ENCODE results near the gene CCIN. TPM values are rescaled to one million over a fixed set of nuclear protein-coding genes. Genes with fewer than 3 reads are reported as not detected.

CCIN gene
- total and polyA plus RNA-seq, 2 of the 4 experiments (the other 2 are of a cell fraction): 0.80 to 1.1 TPM

DNA sequence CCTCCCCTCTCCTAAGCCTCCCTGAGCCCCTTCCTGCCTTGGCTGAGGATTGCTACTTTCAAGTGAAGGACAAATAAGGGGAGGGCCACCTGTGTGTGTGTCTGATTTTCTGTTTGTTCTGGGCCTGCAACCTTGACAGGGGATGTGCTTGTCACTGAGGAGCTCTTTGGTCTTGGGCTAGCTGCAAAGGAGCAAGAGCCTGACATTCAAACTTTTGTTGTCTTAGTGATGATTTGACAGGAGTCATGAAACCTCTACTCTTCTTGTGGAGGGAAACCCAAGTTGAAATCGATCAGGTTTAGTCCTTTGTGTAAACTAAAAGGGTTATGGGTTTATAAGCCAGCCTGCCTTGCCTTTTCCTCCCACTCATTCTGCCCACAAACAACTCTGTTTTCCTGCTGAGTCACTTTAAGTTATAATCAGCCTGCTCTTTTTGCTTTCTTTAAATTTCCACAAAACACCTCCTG is 38.4 kb downstream of the CCIN start:
- H3K9ac ChIP-seq (ENCODE audit: low read depth, low read length): peak overlapping the region; percentile 28; the same call in 1 of the 2 replicates
- H2BK20ac ChIP-seq (ENCODE audit: low read depth, low read length): peak overlapping the region; percentile 43
- peak overlapping the region; percentile 73 for H3K23ac ChIP-seq (ENCODE audit: low read depth, low read length)
- peak overlapping the region; percentile 93 for H2AK9ac ChIP-seq (replicated peaks; ENCODE audit: low read depth, low read length, poor library complexity)
- TF ChIP-seq MAFK (IDR thresholded peaks at IDR 0.05; ENCODE audit: low read depth, low read length) (peak; percentile 54; the same call in 1 of the 2 replicates), NFE2L2 (IDR thresholded peaks at IDR 0.05; ENCODE audit: low read depth, low read length) (peak; percentile 92), RFX5 (IDR thresholded peaks at IDR 0.05; ENCODE audit: low read depth, low read length) (no peak)
- intact Hi-C loops (cut with micrococcal nuclease): loop anchor here (2.0 to 5.0 kb wide), 2 partner anchors 15 to 250 kb away; partner anchors contain the start of gene OR2S2
- ATAC-seq (ENCODE audit: low read depth) (peak; percentile 58), DNase-seq (peak; percentile 63)
- H3K27me3 ChIP-seq (ENCODE audit: control insufficient read depth, insufficient read depth, low read length): no peaks in the 10 kb centered on the region
- H4K91ac ChIP-seq (ENCODE audit: insufficient read depth, low read depth, low read length): peak overlapping the region; percentile 64
- H3K56ac ChIP-seq (ENCODE audit: extremely low read depth, insufficient read depth, low read length): peak overlapping the region; percentile 62; the same call in 1 of the 2 replicates
- peak overlapping the region; percentile 4; the same call in 2 of the 3 replicates for H2BK15ac ChIP-seq (ENCODE audit: low read depth, low read length)
- no TSS peak for BruUV-seq (replicated peaks)
- H3K36me3 ChIP-seq (ENCODE audit: control insufficient read depth, insufficient read depth, low read length): peaks cover 75% of the 10 kb centered on the region
- peak overlapping the region; percentile 69; the same call in 1 of the 2 replicates for H2AK5ac ChIP-seq (ENCODE audit: low read depth, low read length)
- ChIA-PET CTCF (interaction anchor here (0.6 to 1.2 kb wide), 2 partner anchors 16 to 375 kb away, joined by 3 to 4 read pairs; no protein-coding TSS in a partner anchor), POLR2A (ENCODE audit: unreplicated experiment) (interaction anchor here (0.6 to 1.1 kb wide), 2 partner anchors 12 to 17 kb away, joined by 3 to 7 read pairs; partner anchors contain the start of gene CLTA)
- peaks cover 74% of the 10 kb centered on the region for H4K20me1 ChIP-seq (ENCODE audit: insufficient read depth, low read length)
- peak overlapping the region; percentile 75 for H3K4ac ChIP-seq (ENCODE audit: low read depth, low read length)
- WGBS, 2 experiments (ENCODE audit: extremely low coverage in 2 of 2, insufficient read length in 1 of 2): no CpG with 5 or more reads among the region's 1 CpG
- peak overlapping the region; percentile 96 for H2BK5ac ChIP-seq (ENCODE audit: low read depth, low read length, poor library complexity, severe bottlenecking)
- H3K4me3 ChIP-seq (ENCODE audit: insufficient read depth, low read depth, low read length): no peak overlapping the region
- peak overlapping the region; percentile 85 for H3K27ac ChIP-seq (ENCODE audit: insufficient read depth, low read length)
- peaks cover 57 to 85% of the 10 kb centered on the region in 2 experiments for H3K79me1 ChIP-seq (ENCODE audit: low read depth in 1 of 2, low read length in 2 of 2)
- H4K8ac ChIP-seq (ENCODE audit: low read depth in 2 of 2, low read length in 2 of 2): peak overlapping the region; percentile 3 to 22; a peak in 1 of 4 replicates
- H3K9me3 ChIP-seq (ENCODE audit: control insufficient read depth, insufficient read depth, low read length): no peaks in the 10 kb centered on the region
- H3K4me1 ChIP-seq (ENCODE audit: control insufficient read depth, insufficient read depth, low read length): peaks cover 27% of the 10 kb centered on the region
- dilution Hi-C loops (cut with HindIII; ENCODE audit: low sequenced_read_pairs, unreplicated experiment): no loop called here
- H3K9me1 ChIP-seq (ENCODE audit: insufficient read depth, low read length): peaks cover 40% of the 10 kb centered on the region
- in situ Hi-C loops (cut with MboI; ENCODE audit: low sequenced_read_pairs): no loop called here
- H3K14ac ChIP-seq (replicated peaks; ENCODE audit: low read depth, low read length): peak overlapping the region; percentile 22
- no peak overlapping the region for H2AFZ ChIP-seq (replicated peaks; ENCODE audit: low read length, poor library complexity)
- peak overlapping the region; percentile 49 for H3K4me2 ChIP-seq (ENCODE audit: low read depth, low read length)
- H2BK120ac ChIP-seq (ENCODE audit: low read depth, low read length): peak overlapping the region; percentile 38; the same call in 1 of the 2 replicates
- H3K18ac ChIP-seq (ENCODE audit: low read depth, low read length): peak overlapping the region; percentile 54
- peak overlapping the region; percentile 43 for H4K5ac ChIP-seq (ENCODE audit: low read depth, low read length)
